Astrocyte (in vitro differentiated cells and primary cell): ENCODE measurements around the gene POU6F2. TPM values are rescaled to one million over a fixed set of nuclear protein-coding genes. Genes with fewer than 3 reads are reported as not detected.
"Not testable (repeated sequence)": the region's sequence is repeated elsewhere in the genome, so short reads cannot be mapped to it uniquely, and the experiment has no call there.

Source experiments
- DNase-seq: peaks from one replicate; pipeline ENCODE4 v3.0.0-alpha.2; 2010; ENCODE audit warnings: low read depth
- FAIRE-seq: peaks from 2 replicates; lab custom pipeline; 2011; peaks lifted over from hg19 to GRCh38; lab: Jason Lieb, UNC
- H2AFZ ChIP-seq: 2 replicates; pipeline ENCODE4 v1.6.0; 2012; ENCODE audit warnings: low read depth, low read length, inconsistent platforms
- H3K27ac ChIP-seq: 2 replicates; pipeline ENCODE4 v1.5.1; 2011; ENCODE audit warnings: low read depth, low read length, inconsistent platforms
- H3K27me3 ChIP-seq: 2 replicates; pipeline ENCODE4 v1.6.0; 2011; ENCODE audit warnings: low read length, inconsistent platforms; ENCODE audit not compliant: insufficient read depth
- H3K36me3 ChIP-seq: 2 replicates; pipeline ENCODE4 v1.5.1; 2011; ENCODE audit warnings: low read length, inconsistent platforms; ENCODE audit not compliant: insufficient read depth
- H3K4me1 ChIP-seq: 2 replicates; pipeline ENCODE4 v1.5.1; 2011; ENCODE audit warnings: low read length, inconsistent platforms; ENCODE audit not compliant: insufficient read depth
- H3K4me2 ChIP-seq: 2 replicates; pipeline ENCODE4 v1.6.0; 2012; ENCODE audit warnings: low read length, inconsistent platforms
- H3K4me3 ChIP-seq: 2 replicates; pipeline ENCODE4 v1.5.1; 2011; ENCODE audit warnings: low read depth, mild to moderate bottlenecking, low read length, inconsistent platforms; ENCODE audit not compliant: insufficient read depth
- H3K79me2 ChIP-seq: 2 replicates; pipeline ENCODE4 v1.6.0; 2012; ENCODE audit warnings: mild to moderate bottlenecking, low read length, inconsistent platforms; ENCODE audit not compliant: insufficient read depth
- H3K9ac ChIP-seq: 2 replicates; pipeline ENCODE4 v1.6.0; 2012; ENCODE audit warnings: mild to moderate bottlenecking, low read length, inconsistent platforms
- H3K9me3 ChIP-seq: 2 replicates; pipeline ENCODE4 v1.5.1; 2012; ENCODE audit warnings: low read depth, mild to moderate bottlenecking, low read length, inconsistent platforms; ENCODE audit not compliant: insufficient read depth
- H4K20me1 ChIP-seq: 2 replicates; pipeline ENCODE4 v1.6.0; 2012; ENCODE audit warnings: low read length, inconsistent platforms; ENCODE audit not compliant: insufficient read depth
- H3K27ac Mint-ChIP-seq: one replicate; pipeline ENCODE4 v1.8.0; 2021; ENCODE audit warnings: mild to moderate bottlenecking, mixed read lengths; ENCODE audit not compliant: unreplicated experiment
- H3K27me3 Mint-ChIP-seq: one replicate; pipeline ENCODE4 v1.8.0; 2021; ENCODE audit warnings: low read depth, mixed read lengths; ENCODE audit not compliant: unreplicated experiment
- H3K36me3 Mint-ChIP-seq: one replicate; pipeline ENCODE4 v1.8.0; 2021; ENCODE audit warnings: low read depth, mixed read lengths; ENCODE audit not compliant: unreplicated experiment
- H3K4me1 Mint-ChIP-seq: one replicate; pipeline ENCODE4 v1.8.0; 2021; ENCODE audit warnings: low read depth, mixed read lengths; ENCODE audit not compliant: unreplicated experiment
- H3K4me3 Mint-ChIP-seq: one replicate; pipeline ENCODE4 v1.8.0; 2021; ENCODE audit warnings: mild to moderate bottlenecking, moderate library complexity, mixed read lengths; ENCODE audit not compliant: unreplicated experiment
- H3K9me3 Mint-ChIP-seq: one replicate; pipeline ENCODE4 v1.8.0; 2021; ENCODE audit warnings: mild to moderate bottlenecking, mixed read lengths; ENCODE audit not compliant: unreplicated experiment
- CTCF ChIP-seq: IDR thresholded peaks from 2 replicates; pipeline ENCODE4 v1.5.1; 2011; ENCODE audit warnings: low read depth, mild to moderate bottlenecking, inconsistent platforms, low read length, moderate library complexity; ENCODE audit not compliant: insufficient read depth
- EZH2 ChIP-seq: IDR thresholded peaks from 2 replicates; pipeline ENCODE4 v1.6.1; 2012; ENCODE audit warnings: mild to moderate bottlenecking, low read length, inconsistent platforms; ENCODE audit not compliant: insufficient read depth
- total RNA-seq: library from RNA; stranded (reverse); gene quantifications from 2 replicates; pipeline ENCODE4 v1.2.1, GENCODE V29; 2021

The POU6F2 gene
- total RNA-seq, 1 donor from 2014 or later = 0.45 TPM

- H3K4me3 ChIP-seq = no peak overlapping the region
- no peak overlapping the region for H3K4me3 Mint-ChIP-seq
- H3K4me1 Mint-ChIP-seq = peaks cover 2% of the 10 kb centered on the region
- H3K27ac ChIP-seq = no peak overlapping the region
- H3K4me1 ChIP-seq = no peaks in the 10 kb centered on the region
- H2AFZ ChIP-seq = no peak overlapping the region
- peaks cover 2% of the 10 kb centered on the region for H3K9me3 Mint-ChIP-seq
- H3K9ac ChIP-seq = no peak overlapping the region
- no peaks in the 10 kb centered on the region for H3K79me2 ChIP-seq
- TF ChIP-seq EZH2 (no peak), CTCF (no peak)
- no peaks in the 10 kb centered on the region for H3K27me3 Mint-ChIP-seq
- no peaks in the 10 kb centered on the region for H3K27me3 ChIP-seq
- no peaks in the 10 kb centered on the region for H3K36me3 Mint-ChIP-seq
- FAIRE-seq = no peak
- H3K36me3 ChIP-seq = no peaks in the 10 kb centered on the region
- no peaks in the 10 kb centered on the region for H3K9me3 ChIP-seq
- no peak overlapping the region for H3K27ac Mint-ChIP-seq
- H3K4me2 ChIP-seq = no peak overlapping the region
- DNase-seq = no peak
- no peaks in the 10 kb centered on the region for H4K20me1 ChIP-seq
Measured at GRCh38 chr7:39374436-39375040, 396.8 kb downstream of the POU6F2 start.

GRCh38 chr7:39375047-39375873 lies 397.6 kb downstream of the POU6F2 start:
- Histone ChIP-seq H3K27me3 (no peaks in the 10 kb centered on the region), H2AFZ (no peak overlapping the region), H3K36me3 (no peaks in the 10 kb centered on the region), H3K79me2 (no peaks in the 10 kb centered on the region), H3K4me1 (no peaks in the 10 kb centered on the region), H3K27ac (no peak overlapping the region), H3K9me3 (no peaks in the 10 kb centered on the region), H3K9ac (no peak overlapping the region), H4K20me1 (no peaks in the 10 kb centered on the region), H3K4me2 (no peak overlapping the region), H3K4me3 (no peak overlapping the region)
- no peak for DNase-seq
- Mint-ChIP-seq H3K4me3 (no peak overlapping the region), H3K27ac (no peak overlapping the region), H3K27me3 (no peaks in the 10 kb centered on the region), H3K4me1 (peaks cover 2% of the 10 kb centered on the region), H3K36me3 (no peaks in the 10 kb centered on the region), H3K9me3 (peaks cover 2% of the 10 kb centered on the region)
- TF ChIP-seq CTCF (no peak), EZH2 (no peak)
- no peak for FAIRE-seq

GRCh38 chr7:39375874-39376190 lies 398.1 kb downstream of the POU6F2 start:
- no peak for DNase-seq
- Mint-ChIP-seq H3K9me3 (no peaks in the 10 kb centered on the region), H3K36me3 (no peaks in the 10 kb centered on the region), H3K27ac (no peak overlapping the region), H3K4me1 (peaks cover 2% of the 10 kb centered on the region), H3K4me3 (no peak overlapping the region), H3K27me3 (no peaks in the 10 kb centered on the region)
- Histone ChIP-seq H3K79me2 (no peaks in the 10 kb centered on the region), H3K4me3 (no peak overlapping the region), H3K27ac (no peak overlapping the region), H3K4me1 (no peaks in the 10 kb centered on the region), H3K27me3 (no peaks in the 10 kb centered on the region), H3K4me2 (no peak overlapping the region), H4K20me1 (no peaks in the 10 kb centered on the region), H2AFZ (no peak overlapping the region), H3K9me3 (no peaks in the 10 kb centered on the region), H3K36me3 (no peaks in the 10 kb centered on the region), H3K9ac (no peak overlapping the region)
- FAIRE-seq = no peak
- TF ChIP-seq EZH2 (no peak), CTCF (no peak)

- H3K4me3 Mint-ChIP-seq, H3K4me3 ChIP-seq, H3K9me3 Mint-ChIP-seq, H3K9me3 ChIP-seq, H2AFZ ChIP-seq, H3K36me3 ChIP-seq, DNase-seq, H3K4me2 ChIP-seq, H4K20me1 ChIP-seq, H3K4me1 ChIP-seq, H3K79me2 ChIP-seq, H3K9ac ChIP-seq, H3K4me1 Mint-ChIP-seq, H3K36me3 Mint-ChIP-seq, H3K27me3 Mint-ChIP-seq, FAIRE-seq, H3K27ac Mint-ChIP-seq, H3K27me3 ChIP-seq, H3K27ac ChIP-seq: not testable (repeated sequence)
Measured at GRCh38 chr7:39376881-39377280, 399.2 kb downstream of the POU6F2 start.
